ENCODE data around the gene OR2B2.

Gene OR2B2

DNA sequence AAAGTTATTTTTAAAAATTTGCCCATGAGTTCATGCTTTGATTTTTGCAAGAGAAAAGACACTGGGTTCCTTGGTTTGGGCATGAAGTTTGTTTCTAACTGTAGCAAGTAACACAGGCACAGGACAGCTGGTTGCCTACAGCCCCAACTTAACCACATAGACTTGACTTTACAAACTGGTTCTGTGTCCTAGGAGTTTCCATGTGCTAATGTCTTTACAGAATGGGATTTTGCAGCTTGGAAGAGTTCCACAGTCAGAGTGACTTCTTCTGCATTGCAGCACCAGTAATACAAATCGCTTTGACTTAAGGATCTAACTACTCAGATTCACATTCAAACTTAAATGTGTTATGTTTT, 44.3 kb downstream of the OR2B2 start:
- H3K36me3 ChIP-seq (replicated peaks; ENCODE audit: insufficient read depth, low read length) = no peaks in the 10 kb centered on the region
- TF ChIP-seq EZH2phosphoT487 (IDR thresholded peaks at IDR 0.05; ENCODE audit: low read length) = no peak
- TF ChIP-seq EZH2 (optimal IDR thresholded peaks at IDR 0.05; ENCODE audit: low read depth, low read length) = no peak
- no peak for TF ChIP-seq CTCF (IDR thresholded peaks at IDR 0.05; ENCODE audit: low read length)
- H4K20me1 ChIP-seq (ENCODE audit: insufficient read depth, low read length) = no peaks in the 10 kb centered on the region
- H3K9ac ChIP-seq (ENCODE audit: low read length) = no peak overlapping the region
- no peak for DNase-seq
- no peak overlapping the region for H3K4me3 ChIP-seq (ENCODE audit: low read length)
- H3K27me3 ChIP-seq (replicated peaks; ENCODE audit: insufficient read depth, low read length) = no peaks in the 10 kb centered on the region
- H3K9me2 ChIP-seq (replicated peaks; ENCODE audit: insufficient read depth, low read length) = no peaks in the 10 kb centered on the region
- H3K79me2 ChIP-seq (ENCODE audit: low read length) = no peaks in the 10 kb centered on the region
- peak overlapping the region; percentile 65; the same call in 1 of the 2 replicates for H3K4me2 ChIP-seq (ENCODE audit: low read depth, low read length)
- H3K27ac ChIP-seq (ENCODE audit: low read length) = peak overlapping the region; percentile 84; the same call in 1 of the 2 replicates
- 0 out of 2 replicates have a peak overlapping the region, but pooled peaks have one; percentile 5 for H2AFZ ChIP-seq (ENCODE audit: low read length)
- H3K9me3 ChIP-seq (replicated peaks; ENCODE audit: insufficient read depth, low read length) = no peaks in the 10 kb centered on the region
- peaks cover 40% of the 10 kb centered on the region for H3F3A ChIP-seq (ENCODE audit: insufficient read depth, low read length)
- H3K4me1 ChIP-seq (ENCODE audit: low read length) = peaks cover 9% of the 10 kb centered on the region

GRCh38 chr6:27867051-27867944, 44.9 kb downstream of the OR2B2 start:
- Histone ChIP-seq H3K4me1 (ENCODE audit: low read length) (peaks cover 7% of the 10 kb centered on the region; the same call in 1 of the 2 replicates), H3K27ac (ENCODE audit: low read length) (peak overlapping the region; percentile 84), H3K36me3 (replicated peaks; ENCODE audit: insufficient read depth, low read length) (no peaks in the 10 kb centered on the region), H3K9me3 (replicated peaks; ENCODE audit: insufficient read depth, low read length) (no peaks in the 10 kb centered on the region), H4K20me1 (ENCODE audit: insufficient read depth, low read length) (no peaks in the 10 kb centered on the region), H2AFZ (ENCODE audit: low read length) (peak overlapping the region; percentile 16; the same call in 1 of the 2 replicates), H3K4me2 (ENCODE audit: low read depth, low read length) (peak overlapping the region; percentile 65; the same call in 1 of the 2 replicates), H3K79me2 (ENCODE audit: low read length) (no peaks in the 10 kb centered on the region), H3K4me3 (ENCODE audit: low read length) (peak overlapping the region; percentile 57), H3K9ac (ENCODE audit: low read length) (peak overlapping the region; percentile 65), H3F3A (ENCODE audit: insufficient read depth, low read length) (peaks cover 40% of the 10 kb centered on the region), H3K27me3 (replicated peaks; ENCODE audit: insufficient read depth, low read length) (no peaks in the 10 kb centered on the region), H3K9me2 (replicated peaks; ENCODE audit: insufficient read depth, low read length) (no peaks in the 10 kb centered on the region)
- DNase-seq = peak; percentile 60
- TF ChIP-seq CTCF (IDR thresholded peaks at IDR 0.05; ENCODE audit: low read length) (no peak), EZH2 (optimal IDR thresholded peaks at IDR 0.05; ENCODE audit: low read depth, low read length) (no peak), EZH2phosphoT487 (IDR thresholded peaks at IDR 0.05; ENCODE audit: low read length) (no peak)

- DNase-seq = peak; percentile 72
- H3K4me3 ChIP-seq (ENCODE audit: low read length) = peak overlapping the region; percentile 57
- no peaks in the 10 kb centered on the region for H4K20me1 ChIP-seq (ENCODE audit: insufficient read depth, low read length)
- H3K4me2 ChIP-seq (ENCODE audit: low read depth, low read length) = peak overlapping the region; percentile 65
- no peaks in the 10 kb centered on the region for H3K9me3 ChIP-seq (replicated peaks; ENCODE audit: insufficient read depth, low read length)
- H3K9me2 ChIP-seq (replicated peaks; ENCODE audit: insufficient read depth, low read length) = no peaks in the 10 kb centered on the region
- H3K79me2 ChIP-seq (ENCODE audit: low read length) = no peaks in the 10 kb centered on the region
- peak overlapping the region; percentile 84 for H3K27ac ChIP-seq (ENCODE audit: low read length)
- H3F3A ChIP-seq (ENCODE audit: insufficient read depth, low read length) = peaks cover 36% of the 10 kb centered on the region
- TF ChIP-seq EZH2phosphoT487 (IDR thresholded peaks at IDR 0.05; ENCODE audit: low read length) (no peak), CTCF (IDR thresholded peaks at IDR 0.05; ENCODE audit: low read length) (no peak), EZH2 (optimal IDR thresholded peaks at IDR 0.05; ENCODE audit: low read depth, low read length) (no peak)
- H3K27me3 ChIP-seq (replicated peaks; ENCODE audit: insufficient read depth, low read length) = no peaks in the 10 kb centered on the region
- peak overlapping the region; percentile 55 for H2AFZ ChIP-seq (ENCODE audit: low read length)
- H3K36me3 ChIP-seq (replicated peaks; ENCODE audit: insufficient read depth, low read length) = no peaks in the 10 kb centered on the region
- H3K4me1 ChIP-seq (ENCODE audit: low read length) = peaks cover 4% of the 10 kb centered on the region; the same call in 1 of the 2 replicates
- H3K9ac ChIP-seq (ENCODE audit: low read length) = peak overlapping the region; percentile 65
Measured at GRCh38 chr6:27866357-27867050, 45.7 kb downstream of the OR2B2 start.

Data from MM.1S (cell line).